ENCODE results near the gene TGDS. TPM values are rescaled to one million over a fixed set of nuclear protein-coding genes. Genes with fewer than 3 reads are reported as not detected.
A peak's percentile ranks its signal among the peaks of the same experiment; 100 is the strongest.
"Not testable (repeated sequence)": the region's sequence is repeated elsewhere in the genome, so short reads cannot be mapped to it uniquely, and the experiment has no call there.

The TGDS gene
- polyA plus RNA-seq (ENCODE audit: insufficient read length) = 8.9 TPM

DNA sequence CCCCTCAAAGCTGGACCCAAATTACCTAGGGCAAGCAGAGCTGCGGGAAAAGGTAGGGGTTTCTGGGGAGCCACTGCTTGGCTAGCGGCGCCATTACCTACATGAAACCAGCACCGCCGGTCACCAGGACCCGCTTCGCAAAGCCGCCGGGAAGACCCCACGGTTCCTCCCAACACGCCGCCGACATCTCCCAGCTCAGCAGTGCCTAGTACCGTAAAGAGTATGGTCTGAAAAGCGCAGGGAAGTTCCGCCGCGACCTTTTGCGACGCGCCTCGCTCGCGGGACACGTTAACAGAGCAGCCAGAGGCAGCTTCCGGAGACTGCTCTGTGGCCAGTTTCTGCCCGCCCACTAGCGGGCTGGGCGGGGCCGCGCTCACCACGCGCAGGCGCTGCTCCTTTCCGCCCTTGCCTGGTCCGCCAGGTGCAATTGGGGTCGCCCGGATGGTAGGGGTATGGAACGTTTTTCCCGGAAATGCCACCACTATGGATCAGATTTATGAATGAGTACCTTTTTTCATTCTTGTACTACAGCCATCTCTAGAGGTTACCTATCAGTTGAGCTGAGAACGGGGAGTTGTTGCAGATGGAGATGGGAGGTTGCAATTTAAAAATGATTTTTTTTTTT lies at the start of gene TGDS:
Gene TGDS (minus strand): TSS at position 203 of the 625 bp plus-strand sequence. CDS start 16 bp downstream, at position 187.
- DNase-seq = peak; percentile 95

DNA sequence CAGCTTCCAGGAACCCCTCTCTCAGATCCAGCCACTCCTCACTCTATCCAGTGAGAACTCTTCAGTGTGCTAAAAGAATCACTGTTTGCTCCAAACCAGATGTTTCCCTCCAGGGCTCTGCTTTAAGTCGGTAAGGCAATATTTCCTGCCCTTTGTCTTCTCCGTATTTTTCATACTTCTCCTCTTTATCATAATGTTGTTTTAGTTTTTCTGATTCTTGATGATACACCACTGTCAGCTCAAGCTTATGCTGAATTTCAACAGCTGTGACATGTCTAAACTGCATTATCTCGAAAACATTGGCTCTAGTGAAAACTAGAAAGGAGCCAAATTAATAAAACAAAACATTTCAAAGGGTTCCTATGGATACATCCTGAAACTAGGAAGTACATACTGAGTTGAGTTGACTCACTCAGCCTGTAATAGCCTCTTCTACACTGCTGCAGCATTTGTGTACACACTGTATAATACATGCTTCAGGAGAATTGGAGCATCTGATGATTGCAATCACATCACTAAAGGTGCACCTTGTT lies 45.5 kb upstream of the TGDS start:
- peak; percentile 46 for DNase-seq

DNA sequence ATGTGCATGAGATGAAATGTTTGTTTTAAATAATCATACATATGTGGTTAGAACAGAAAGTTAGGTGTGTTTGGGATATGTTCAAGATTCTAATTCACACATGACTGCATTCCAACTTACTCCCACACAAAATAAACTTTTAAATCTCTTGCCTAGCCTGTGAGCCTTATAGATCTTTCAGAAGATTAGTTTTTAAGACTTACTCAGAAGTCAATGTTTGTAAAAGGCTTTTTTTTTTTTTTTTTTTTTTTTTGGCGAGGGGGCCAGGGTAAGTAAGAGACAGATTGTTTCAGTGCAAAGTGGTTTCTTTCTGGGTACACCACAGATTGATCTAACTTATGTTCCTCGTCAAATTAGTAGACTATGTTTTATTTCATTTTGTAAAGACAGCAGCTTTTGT lies 44.8 kb upstream of the TGDS start:
- DNase-seq = no peak

DNA sequence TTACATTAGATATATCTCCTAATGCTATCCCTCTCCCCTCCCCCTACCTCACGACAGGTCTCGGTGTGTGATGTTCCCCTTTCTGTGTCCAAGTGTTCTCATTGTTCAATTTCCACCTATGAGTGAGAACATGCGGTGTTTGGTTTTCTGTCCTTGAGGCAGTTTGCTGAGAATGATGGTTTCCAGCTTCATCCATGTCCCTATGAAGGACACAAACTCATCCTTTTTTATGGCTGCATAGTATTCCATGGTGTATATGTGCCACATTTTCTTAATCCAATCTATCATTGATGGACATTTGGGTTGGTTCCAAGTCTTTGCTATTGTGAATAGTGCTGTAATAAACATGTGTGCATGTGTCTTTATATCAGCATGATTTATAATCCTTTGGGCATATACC lies 41.7 kb upstream of the TGDS start:
- not testable (repeated sequence) for DNase-seq

GRCh38 chr13:94636942-94637578 lies 41.1 kb upstream of the TGDS start:
- DNase-seq = no peak

GRCh38 chr13:94636096-94636495 lies 40.1 kb upstream of the TGDS start:
- DNase-seq = not testable (repeated sequence)

- DNase-seq = no peak
Measured at GRCh38 chr13:94632226-94632980, 36.5 kb upstream of the TGDS start.

- DNase-seq = no peak
Measured at GRCh38 chr13:94630858-94631257, 34.9 kb upstream of the TGDS start.

DNA sequence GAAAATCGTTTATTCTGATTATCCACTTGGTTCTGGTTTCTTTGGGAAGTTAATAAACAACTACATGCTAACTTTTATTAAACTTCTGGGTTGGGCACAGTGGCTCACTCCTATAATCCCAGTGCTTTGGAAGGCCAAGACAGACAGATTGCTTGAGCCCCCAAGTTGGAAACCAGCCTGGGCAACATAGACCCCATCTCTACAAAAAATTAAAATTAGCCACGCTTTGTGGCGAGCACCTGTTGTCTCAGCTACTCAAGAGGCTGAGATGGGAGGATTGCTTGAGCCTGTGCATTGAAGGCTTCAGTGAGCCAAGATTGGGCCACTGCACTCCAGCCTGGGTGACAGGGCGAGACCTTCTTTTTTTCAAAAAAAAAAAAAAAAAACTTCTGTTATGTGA lies 27.4 kb upstream of the TGDS start:
- no peak for DNase-seq

- no peak for DNase-seq
Measured at GRCh38 chr13:94622344-94622743, 26.4 kb upstream of the TGDS start.

DNA sequence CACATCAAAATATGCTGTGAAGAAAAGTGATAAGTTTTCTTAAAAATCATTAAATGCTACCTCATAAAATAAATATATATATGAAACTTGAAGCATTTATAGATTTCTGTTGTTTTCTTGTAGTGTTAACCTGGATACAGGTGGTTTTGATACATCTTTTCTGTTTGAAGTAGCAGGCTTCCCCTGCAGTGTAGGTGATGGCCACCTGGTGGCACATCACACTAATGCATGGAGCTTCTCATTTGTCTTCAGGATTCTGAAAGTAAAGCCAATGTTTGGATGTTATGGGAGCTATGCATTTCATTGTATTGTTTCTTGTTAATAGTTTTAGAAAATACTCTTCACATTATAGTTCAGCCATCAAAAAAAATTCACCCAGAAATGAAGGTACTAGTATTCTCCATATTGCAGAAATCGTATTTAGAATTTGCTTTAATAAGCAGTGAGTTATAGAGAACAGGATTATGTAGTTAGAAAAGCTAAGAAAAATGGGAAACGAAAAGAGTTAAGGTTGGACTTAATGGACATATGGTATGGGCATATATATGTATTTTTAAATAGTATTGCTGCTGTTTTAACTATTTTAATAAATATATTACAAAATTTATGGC lies 24.4 kb upstream of the TGDS start:
- peak; percentile 10 for DNase-seq

DNA sequence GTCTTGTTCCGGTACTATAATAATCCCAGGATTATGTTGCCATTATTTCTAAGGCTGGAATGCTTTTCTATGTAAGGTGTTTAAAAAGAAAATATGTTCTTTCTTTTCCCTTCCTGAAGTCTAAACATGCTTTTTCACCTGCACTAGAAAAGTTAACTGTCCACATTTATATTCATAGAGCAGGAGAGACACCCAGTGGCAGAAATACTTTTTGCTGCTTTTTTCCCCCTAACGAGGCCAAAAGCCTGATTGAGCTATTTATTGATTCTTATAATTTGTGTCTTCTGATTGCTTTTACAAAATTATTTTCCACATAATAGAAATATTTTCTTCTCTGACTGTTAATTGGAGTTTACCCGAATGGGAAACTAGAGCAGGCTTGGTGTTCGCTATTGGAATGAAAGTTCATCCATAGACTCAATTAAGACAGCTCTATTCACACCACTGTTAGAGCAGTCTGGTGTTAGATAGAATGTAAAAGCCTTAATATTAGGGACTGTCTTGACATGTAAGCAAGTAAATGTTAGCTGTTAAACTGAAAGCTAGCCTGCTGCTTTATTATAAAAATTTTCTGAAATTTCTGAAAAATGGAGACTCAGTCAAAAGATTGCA lies 21.5 kb upstream of the TGDS start:
- DNase-seq = no peak

DNA sequence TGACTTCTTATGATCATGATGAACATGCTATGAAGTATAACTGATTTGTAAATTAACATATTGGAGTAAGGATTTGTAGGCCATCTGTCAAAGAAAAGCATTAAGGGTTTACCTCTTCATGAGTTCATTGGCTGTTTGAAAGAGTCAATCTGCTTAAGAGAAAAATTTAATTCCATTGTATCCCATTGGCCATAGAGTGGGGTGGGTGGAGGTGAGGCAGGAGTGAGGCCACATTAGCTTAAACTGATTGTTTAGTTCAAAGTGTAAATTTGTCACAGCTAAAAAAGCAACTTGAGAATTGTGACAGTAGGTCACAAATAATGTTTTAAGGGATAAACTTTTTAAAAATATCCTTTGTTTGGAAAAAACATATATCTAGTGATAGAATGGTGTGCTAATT lies 17.1 kb upstream of the TGDS start:
- DNase-seq = no peak

DNA sequence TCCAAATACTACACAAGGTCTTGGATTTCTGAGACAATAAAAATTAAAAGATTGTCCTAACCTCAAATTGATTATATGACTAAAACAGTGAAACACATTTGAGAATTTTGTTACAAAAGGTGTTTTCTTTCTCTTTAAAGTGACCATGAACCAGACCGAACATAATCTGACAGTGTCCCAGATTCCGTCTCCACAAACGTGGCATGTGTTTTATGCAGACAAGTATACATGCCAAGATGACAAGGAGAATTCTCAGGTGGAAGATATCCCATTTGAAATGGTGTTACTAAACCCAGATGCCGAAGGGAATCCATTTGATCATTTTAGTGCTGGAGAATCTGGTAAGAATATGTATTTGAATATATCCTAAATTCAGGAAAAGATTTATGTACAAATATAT lies 16.1 kb upstream of the TGDS start:
- no peak for DNase-seq

DNA sequence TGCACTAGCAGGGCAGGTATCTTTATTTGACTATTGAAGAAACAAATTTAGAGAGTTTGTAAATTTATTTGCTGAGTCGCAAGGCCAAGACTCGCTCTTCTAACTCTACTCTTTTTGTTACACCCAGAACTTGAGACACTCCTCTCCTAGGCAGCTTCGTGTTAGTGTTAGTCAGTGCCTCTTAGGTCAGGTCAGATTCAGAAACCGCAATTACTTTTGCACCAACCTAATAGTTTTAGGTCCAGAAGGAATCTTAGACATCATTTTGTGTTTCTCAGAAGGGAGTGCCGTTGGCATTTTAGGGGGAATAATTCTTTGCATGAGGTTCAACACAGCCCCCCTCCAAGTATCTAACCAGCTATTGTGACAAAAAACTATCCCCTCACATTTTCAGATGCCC lies 14.5 kb upstream of the TGDS start:
- no peak for DNase-seq

DNA sequence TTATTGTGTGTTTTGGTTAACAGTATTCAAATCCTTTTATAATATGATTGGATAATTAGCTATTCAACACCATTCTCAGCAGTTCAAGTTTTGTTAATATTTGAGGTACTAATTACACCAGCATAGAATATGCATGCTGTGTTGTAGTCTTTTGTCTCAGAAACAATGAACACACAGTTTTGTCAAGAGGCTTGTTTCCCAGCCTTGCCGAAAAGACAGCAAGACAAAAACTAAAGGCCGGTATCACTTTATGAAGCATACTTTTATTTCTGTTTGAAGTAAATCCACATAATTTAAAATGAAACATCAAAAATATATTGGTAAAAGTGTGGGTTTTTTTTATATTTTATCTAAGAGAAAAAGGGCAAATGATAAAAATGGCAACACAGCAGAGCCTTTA lies 13.2 kb upstream of the TGDS start:
- no peak for DNase-seq

GRCh38 chr13:94608586-94608985 lies 12.6 kb upstream of the TGDS start:
- DNase-seq = no peak

DNA sequence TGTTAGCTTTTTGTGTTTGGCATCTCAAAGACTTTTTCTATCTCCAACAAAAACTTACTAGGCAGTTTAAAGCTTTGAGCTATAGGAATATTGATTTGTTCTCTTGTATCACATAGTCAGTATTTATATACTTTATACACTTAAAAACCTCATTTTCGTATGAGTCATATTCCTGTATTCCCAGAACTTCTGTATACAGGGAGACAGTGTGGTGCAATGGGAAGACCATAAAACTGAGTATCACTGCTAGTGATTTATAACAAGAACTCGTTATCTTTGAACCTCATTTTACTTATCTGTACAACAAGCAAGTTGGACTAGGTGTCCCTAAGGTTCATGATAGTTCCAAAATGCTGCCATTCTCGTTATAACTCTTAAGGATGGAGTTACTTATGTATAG lies 12.0 kb upstream of the TGDS start:
- no peak for DNase-seq

DNA sequence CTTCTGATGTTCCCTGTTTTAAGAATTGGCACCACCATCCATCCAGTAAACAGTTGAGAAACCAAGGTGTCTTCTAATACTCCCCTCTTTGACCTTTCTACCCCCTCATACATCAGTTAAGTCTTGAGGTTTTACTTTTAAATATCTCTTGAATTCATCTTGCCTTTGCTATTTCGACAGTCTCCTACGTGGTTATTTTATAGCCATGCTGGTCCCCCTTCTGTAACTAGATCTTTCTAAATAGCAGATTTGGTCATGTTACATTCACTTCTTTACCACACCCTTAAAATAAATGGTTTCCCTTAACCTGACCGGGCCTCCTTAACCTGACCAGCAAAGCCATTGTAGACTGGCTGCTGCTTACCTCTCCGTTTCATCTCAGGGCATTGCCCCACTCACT lies 11.1 kb upstream of the TGDS start:
- no peak for DNase-seq

GRCh38 chr13:94602467-94602866 lies 6.5 kb upstream of the TGDS start:
- DNase-seq = no peak

GRCh38 chr13:94601446-94602431 lies 5.8 kb upstream of the TGDS start, which contains the start of gene GPR180:
GPR180 (plus strand) TSS chr13:94601857; CDS start chr13:94601928, 71 bp downstream.
- DNase-seq = peak; percentile 99

All from hindlimb muscle (tissue), 1 donor.